ENCODE data around the gene ARID3A.

ARID3A gene

DNA sequence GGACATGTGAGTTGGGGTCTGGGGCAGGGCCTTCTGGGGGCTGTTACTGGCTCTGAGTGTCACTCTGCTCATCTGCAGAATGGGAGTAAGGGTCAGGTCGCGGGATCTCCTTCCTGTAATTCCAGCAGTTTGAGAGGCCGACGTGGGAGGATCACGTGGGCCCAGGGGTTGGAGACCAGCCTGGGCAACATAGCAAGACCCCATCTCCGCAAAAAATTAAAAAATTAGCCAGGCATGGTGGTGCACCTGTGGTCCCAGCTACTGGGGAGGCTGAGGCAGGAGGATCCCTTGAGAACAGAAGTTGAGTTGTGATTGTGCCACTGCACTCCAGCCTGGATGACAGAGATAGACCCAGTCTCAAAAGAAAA lies 4.0 kb downstream of the ARID3A start:
- H2AFZ ChIP-seq (ENCODE audit: low read depth, low read length, severe bottlenecking), result no peak overlapping the region
- no peak for TF ChIP-seq EZH2phosphoT487 (conservative IDR thresholded peaks at IDR 0.05; ENCODE audit: low read length)
- TF ChIP-seq, protein P1, sequence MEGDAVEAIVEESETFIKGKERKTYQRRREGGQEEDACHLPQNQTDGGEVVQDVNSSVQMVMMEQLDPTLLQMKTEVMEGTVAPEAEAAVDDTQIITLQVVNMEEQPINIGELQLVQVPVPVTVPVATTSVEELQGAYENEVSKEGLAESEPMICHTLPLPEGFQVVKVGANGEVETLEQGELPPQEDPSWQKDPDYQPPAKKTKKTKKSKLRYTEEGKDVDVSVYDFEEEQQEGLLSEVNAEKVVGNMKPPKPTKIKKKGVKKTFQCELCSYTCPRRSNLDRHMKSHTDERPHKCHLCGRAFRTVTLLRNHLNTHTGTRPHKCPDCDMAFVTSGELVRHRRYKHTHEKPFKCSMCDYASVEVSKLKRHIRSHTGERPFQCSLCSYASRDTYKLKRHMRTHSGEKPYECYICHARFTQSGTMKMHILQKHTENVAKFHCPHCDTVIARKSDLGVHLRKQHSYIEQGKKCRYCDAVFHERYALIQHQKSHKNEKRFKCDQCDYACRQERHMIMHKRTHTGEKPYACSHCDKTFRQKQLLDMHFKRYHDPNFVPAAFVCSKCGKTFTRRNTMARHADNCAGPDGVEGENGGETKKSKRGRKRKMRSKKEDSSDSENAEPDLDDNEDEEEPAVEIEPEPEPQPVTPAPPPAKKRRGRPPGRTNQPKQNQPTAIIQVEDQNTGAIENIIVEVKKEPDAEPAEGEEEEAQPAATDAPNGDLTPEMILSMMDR (IDR thresholded peaks at IDR 0.05; ENCODE audit: insufficient read depth, low read length, poor library complexity, severe bottlenecking), result no peak
- no peaks in the 10 kb centered on the region for H3F3A ChIP-seq (ENCODE audit: insufficient read depth)
- H3K27ac ChIP-seq (ENCODE audit: low read depth, low read length), result no peak overlapping the region
- H4K20me1 ChIP-seq (ENCODE audit: low read depth, low read length), result no peaks in the 10 kb centered on the region
- no peaks in the 10 kb centered on the region for H3K27me3 ChIP-seq (ENCODE audit: low read length)
- H3K9ac ChIP-seq (ENCODE audit: low read length), result no peak overlapping the region
- no peaks in the 10 kb centered on the region for H3K9me3 ChIP-seq (ENCODE audit: insufficient read depth, low read length)
- no peak overlapping the region for H3K4me2 ChIP-seq (ENCODE audit: low read depth, low read length, poor library complexity, severe bottlenecking)
- H3K9me2 ChIP-seq (replicated peaks; ENCODE audit: insufficient read depth, low read length), result no peaks in the 10 kb centered on the region
- no peak overlapping the region for H3K4me3 ChIP-seq (ENCODE audit: insufficient read depth, low read length, poor library complexity, severe bottlenecking)
- no peaks in the 10 kb centered on the region for H3K79me2 ChIP-seq (ENCODE audit: insufficient read depth, low read length)
- no peaks in the 10 kb centered on the region for H3K36me3 ChIP-seq (ENCODE audit: low read length)

DNA sequence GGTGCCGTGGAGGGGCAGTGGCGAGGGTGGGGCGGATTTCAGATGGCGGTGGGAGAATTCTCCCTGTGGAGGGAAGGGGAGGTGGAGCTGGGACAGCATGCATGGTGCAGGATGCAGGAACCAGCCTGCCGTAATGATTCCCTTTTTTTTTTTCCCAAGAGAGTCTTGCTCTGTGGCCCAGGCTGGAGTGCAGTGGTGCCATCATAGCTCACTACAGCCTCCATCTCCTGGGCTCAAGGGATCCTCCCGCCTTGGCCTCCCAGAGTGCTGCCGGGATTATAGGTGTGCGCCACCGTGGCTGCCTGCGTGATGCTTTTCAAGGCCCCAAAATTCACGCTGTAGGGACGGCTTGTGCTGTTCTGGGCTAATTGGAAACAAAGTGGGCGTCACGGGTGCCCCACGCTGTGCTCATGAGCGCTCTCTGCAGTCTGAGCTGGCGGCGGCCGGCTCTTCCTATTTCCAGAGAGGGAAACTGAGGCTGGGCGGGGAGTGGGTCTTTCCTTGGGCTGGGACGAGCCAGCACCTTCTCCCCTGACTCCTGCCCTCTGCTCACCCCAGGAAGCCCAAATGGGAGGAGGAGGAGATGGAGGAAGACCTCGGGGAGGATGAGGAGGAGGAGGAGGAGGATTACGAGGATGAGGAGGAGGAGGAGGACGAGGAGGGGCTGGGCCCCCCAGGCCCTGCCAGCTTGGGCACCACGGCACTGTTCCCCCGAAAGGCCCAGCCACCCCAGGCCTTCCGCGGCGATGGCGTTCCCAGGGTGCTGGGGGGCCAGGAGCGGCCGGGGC lies 6.2 kb downstream of the ARID3A start:
- Histone ChIP-seq H2AFZ (ENCODE audit: low read depth, low read length, severe bottlenecking) (no peak overlapping the region), H3K9ac (ENCODE audit: low read length) (no peak overlapping the region), H3K4me2 (ENCODE audit: low read depth, low read length, poor library complexity, severe bottlenecking) (no peak overlapping the region), H4K20me1 (ENCODE audit: low read depth, low read length) (no peaks in the 10 kb centered on the region), H3K9me2 (replicated peaks; ENCODE audit: insufficient read depth, low read length) (no peaks in the 10 kb centered on the region), H3F3A (ENCODE audit: insufficient read depth) (no peaks in the 10 kb centered on the region), H3K27ac (ENCODE audit: low read depth, low read length) (no peak overlapping the region), H3K27me3 (ENCODE audit: low read length) (no peaks in the 10 kb centered on the region), H3K36me3 (ENCODE audit: low read length) (no peaks in the 10 kb centered on the region), H3K9me3 (ENCODE audit: insufficient read depth, low read length) (no peaks in the 10 kb centered on the region), H3K4me3 (ENCODE audit: insufficient read depth, low read length, poor library complexity, severe bottlenecking) (no peak overlapping the region), H3K79me2 (ENCODE audit: insufficient read depth, low read length) (no peaks in the 10 kb centered on the region)
- no peak for TF ChIP-seq EZH2phosphoT487 (conservative IDR thresholded peaks at IDR 0.05; ENCODE audit: low read length)
- TF ChIP-seq, protein P1 (IDR thresholded peaks at IDR 0.05; ENCODE audit: insufficient read depth, low read length, poor library complexity, severe bottlenecking), result no peak

DNA sequence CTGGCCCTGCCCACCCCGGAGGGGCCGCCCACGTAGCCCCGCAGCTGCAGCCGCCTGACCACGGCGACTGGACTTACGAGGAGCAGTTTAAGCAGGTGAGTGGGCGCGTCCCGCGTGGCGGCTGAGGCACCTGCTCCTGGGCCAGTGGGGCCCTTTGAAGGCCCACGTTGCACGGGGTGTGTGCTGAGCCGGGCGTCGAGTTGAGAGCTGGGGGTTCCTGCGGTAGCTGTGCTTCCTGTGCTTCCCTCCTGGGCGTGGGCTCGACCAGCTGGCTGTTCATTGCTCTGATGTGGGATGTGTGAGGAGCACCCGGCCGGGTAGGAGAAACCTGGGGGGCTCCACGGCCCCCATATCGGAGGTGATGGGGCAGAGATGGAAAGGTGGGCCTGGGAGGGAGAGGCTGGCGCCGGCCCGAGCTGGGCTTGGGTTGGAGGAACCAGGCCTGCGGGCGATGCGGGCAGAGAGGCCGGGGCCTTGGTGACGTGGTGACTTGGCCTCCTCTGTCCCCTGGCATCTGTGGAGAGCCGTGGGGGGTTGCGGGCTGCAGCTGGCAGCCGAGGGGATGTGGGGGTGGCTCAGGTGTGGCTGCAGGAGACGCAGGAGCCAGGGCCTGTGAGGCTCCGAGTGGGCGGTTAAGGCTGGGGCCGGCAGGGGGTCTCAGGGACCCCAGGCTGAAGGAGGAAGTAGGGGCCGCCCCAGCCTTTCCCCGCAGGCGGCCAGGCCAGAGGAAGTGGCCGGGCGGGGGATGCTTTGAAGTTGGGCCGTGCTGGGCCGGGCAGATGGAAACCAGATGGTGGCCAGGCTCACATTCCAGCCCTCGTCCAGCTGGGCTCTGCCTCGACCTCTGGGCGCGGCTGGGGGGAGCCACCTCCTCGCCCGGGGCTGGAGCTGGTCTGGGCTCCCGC lies 7.1 kb downstream of the ARID3A start:
- no peak overlapping the region for H2AFZ ChIP-seq (ENCODE audit: low read depth, low read length, severe bottlenecking)
- no peak overlapping the region for H3K4me3 ChIP-seq (ENCODE audit: insufficient read depth, low read length, poor library complexity, severe bottlenecking)
- H3K4me2 ChIP-seq (ENCODE audit: low read depth, low read length, poor library complexity, severe bottlenecking), result no peak overlapping the region
- H4K20me1 ChIP-seq (ENCODE audit: low read depth, low read length), result no peaks in the 10 kb centered on the region
- H3K9ac ChIP-seq (ENCODE audit: low read length), result no peak overlapping the region
- TF ChIP-seq, protein P1 (IDR thresholded peaks at IDR 0.05; ENCODE audit: insufficient read depth, low read length, poor library complexity, severe bottlenecking), result no peak
- no peak for TF ChIP-seq EZH2phosphoT487 (conservative IDR thresholded peaks at IDR 0.05; ENCODE audit: low read length)
- no peaks in the 10 kb centered on the region for H3K9me2 ChIP-seq (replicated peaks; ENCODE audit: insufficient read depth, low read length)
- no peaks in the 10 kb centered on the region for H3F3A ChIP-seq (ENCODE audit: insufficient read depth)
- no peaks in the 10 kb centered on the region for H3K27me3 ChIP-seq (ENCODE audit: low read length)
- H3K79me2 ChIP-seq (ENCODE audit: insufficient read depth, low read length), result no peaks in the 10 kb centered on the region
- H3K36me3 ChIP-seq (ENCODE audit: low read length), result no peaks in the 10 kb centered on the region
- no peaks in the 10 kb centered on the region for H3K9me3 ChIP-seq (ENCODE audit: insufficient read depth, low read length)
- H3K27ac ChIP-seq (ENCODE audit: low read depth, low read length), result no peak overlapping the region
